Measurements from ENCODE around the gene ATG3. TPM values are rescaled to one million over a fixed set of nuclear protein-coding genes. Genes with fewer than 3 reads are reported as not detected.

Gene ATG3
- polyA plus RNA-seq, 1 donor (not counting 4 experiments of a cell fraction or from before 2014, with no cell fraction given), result 61.3 TPM

DNA sequence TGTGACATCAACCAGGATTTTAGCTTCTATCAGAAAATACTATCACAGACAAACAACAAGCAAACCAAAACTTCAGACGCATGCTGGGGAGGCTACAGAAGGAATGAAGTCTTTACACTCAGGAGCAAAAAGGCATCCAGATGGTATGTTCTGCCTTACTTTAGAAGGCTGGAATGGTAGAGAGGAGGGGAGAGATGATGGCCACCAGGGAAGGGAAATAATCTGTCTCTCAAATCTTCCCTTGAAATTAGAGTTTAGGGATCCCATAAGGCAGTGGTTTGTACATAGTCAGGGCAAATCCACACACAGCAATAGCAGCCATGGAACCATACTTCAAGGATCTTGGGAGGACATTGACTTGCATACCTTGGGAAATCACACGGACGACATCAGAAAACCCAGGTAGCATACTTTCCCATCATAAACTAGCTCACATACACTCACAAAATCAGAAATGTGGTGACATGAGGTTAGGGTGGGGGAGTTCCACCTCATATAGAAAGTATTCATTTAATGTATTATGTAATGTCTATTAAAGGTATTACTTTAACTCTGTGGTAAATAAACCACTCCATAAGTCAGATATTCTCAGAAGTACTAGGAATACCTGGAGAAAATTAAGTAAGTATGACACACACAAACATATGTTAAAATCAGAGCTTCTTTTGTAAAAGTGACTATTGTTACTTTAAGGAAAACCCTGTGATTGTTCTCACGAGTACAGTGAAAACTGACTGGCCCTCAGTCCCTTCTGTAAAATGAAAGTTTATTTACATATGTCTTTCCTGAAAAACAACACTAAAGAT is 71.9 kb downstream of the ATG3 start:
- no peaks in the 10 kb centered on the region for H3K9me1 ChIP-seq (ENCODE audit: control insufficient read depth, extremely low read depth, insufficient read depth, low read length)
- H3K4me2 ChIP-seq (ENCODE audit: control insufficient read depth, extremely low read depth, insufficient read depth, low read depth, low read length), result no peak overlapping the region
- H3K27ac ChIP-seq (ENCODE audit: control insufficient read depth, insufficient read depth, low read length), result no peak overlapping the region
- no peaks in the 10 kb centered on the region for H3K36me3 ChIP-seq (ENCODE audit: control insufficient read depth in 2 of 2, extremely low read depth in 1 of 2, insufficient read depth in 2 of 2, low read length in 2 of 2)
- no peaks in the 10 kb centered on the region for H3K9me3 ChIP-seq (ENCODE audit: control insufficient read depth, low read depth, low read length)
- no peak for TF ChIP-seq EZH2 (IDR thresholded peaks at IDR 0.05; ENCODE audit: low read length)
- TF ChIP-seq CTCF (optimal IDR thresholded peaks at IDR 0.05 in 1 of 3, IDR thresholded peaks at IDR 0.05 in 1 of 3, conservative IDR thresholded peaks at IDR 0.05 in 1 of 3; ENCODE audit: extremely low read depth in 1 of 3, insufficient read depth in 2 of 3, low read length in 3 of 3), result no peak
- H3K4me3 ChIP-seq (ENCODE audit: control insufficient read depth in 2 of 3, extremely low read depth in 1 of 3, insufficient read depth in 2 of 3, low read depth in 1 of 3, low read length in 3 of 3), result no peak overlapping the region
- no peaks in the 10 kb centered on the region for H3K79me2 ChIP-seq (ENCODE audit: control insufficient read depth, insufficient read depth, low read length)
- no peak overlapping the region for H3K9ac ChIP-seq (ENCODE audit: control insufficient read depth, extremely low read depth, insufficient read depth, low read length)
- DNase-seq (ENCODE audit: low read depth, low spot score) (no peak), FAIRE-seq (no peak)
- H2AFZ ChIP-seq (ENCODE audit: control insufficient read depth, low read length), result no peak overlapping the region
- no peaks in the 10 kb centered on the region for H3K27me3 ChIP-seq (ENCODE audit: control insufficient read depth, extremely low read depth, insufficient read depth, low read length)
- dilution Hi-C loops (cut with MboI; ENCODE audit: extremely low pct_ligation_motif_present, low sequenced_read_pairs), result no loop called here
- no peaks in the 10 kb centered on the region for H3K4me1 ChIP-seq (ENCODE audit: control insufficient read depth, extremely low read depth, insufficient read depth, low read length)
- no peaks in the 10 kb centered on the region for H4K20me1 ChIP-seq (ENCODE audit: control insufficient read depth, extremely low read depth, insufficient read depth, low read length)

GRCh38 chr3:112486811-112487505 is 74.8 kb downstream of the ATG3 start:
- no peak overlapping the region for H3K27ac ChIP-seq (ENCODE audit: control insufficient read depth, insufficient read depth, low read length)
- H2AFZ ChIP-seq (ENCODE audit: control insufficient read depth, low read length), result no peak overlapping the region
- no peaks in the 10 kb centered on the region for H4K20me1 ChIP-seq (ENCODE audit: control insufficient read depth, extremely low read depth, insufficient read depth, low read length)
- no peaks in the 10 kb centered on the region for H3K36me3 ChIP-seq (ENCODE audit: control insufficient read depth in 2 of 2, extremely low read depth in 1 of 2, insufficient read depth in 2 of 2, low read length in 2 of 2)
- no peaks in the 10 kb centered on the region for H3K27me3 ChIP-seq (ENCODE audit: control insufficient read depth, extremely low read depth, insufficient read depth, low read length)
- dilution Hi-C loops (cut with MboI; ENCODE audit: extremely low pct_ligation_motif_present, low sequenced_read_pairs), result no loop called here
- H3K4me3 ChIP-seq (ENCODE audit: control insufficient read depth in 2 of 3, extremely low read depth in 1 of 3, insufficient read depth in 2 of 3, low read depth in 1 of 3, low read length in 3 of 3), result no peak overlapping the region
- no peak overlapping the region for H3K4me2 ChIP-seq (ENCODE audit: control insufficient read depth, extremely low read depth, insufficient read depth, low read depth, low read length)
- no peak for DNase-seq (ENCODE audit: low read depth, low spot score)
- FAIRE-seq, result no peak
- no peaks in the 10 kb centered on the region for H3K79me2 ChIP-seq (ENCODE audit: control insufficient read depth, insufficient read depth, low read length)
- H3K9me1 ChIP-seq (ENCODE audit: control insufficient read depth, extremely low read depth, insufficient read depth, low read length), result no peaks in the 10 kb centered on the region
- H3K9me3 ChIP-seq (ENCODE audit: control insufficient read depth, low read depth, low read length), result no peaks in the 10 kb centered on the region
- no peaks in the 10 kb centered on the region for H3K4me1 ChIP-seq (ENCODE audit: control insufficient read depth, extremely low read depth, insufficient read depth, low read length)
- TF ChIP-seq EZH2 (IDR thresholded peaks at IDR 0.05; ENCODE audit: low read length), result no peak
- TF ChIP-seq CTCF (optimal IDR thresholded peaks at IDR 0.05 in 1 of 3, IDR thresholded peaks at IDR 0.05 in 1 of 3, conservative IDR thresholded peaks at IDR 0.05 in 1 of 3; ENCODE audit: extremely low read depth in 1 of 3, insufficient read depth in 2 of 3, low read length in 3 of 3), result no peak
- H3K9ac ChIP-seq (ENCODE audit: control insufficient read depth, extremely low read depth, insufficient read depth, low read length), result no peak overlapping the region
